Uterus (tissue), 2 donors: ENCODE measurements around the gene FCHSD2.

Source experiments
- POLR2A ChIP-seq, 2 donors: fragments of 450-650 bp; IDR thresholded peaks; one replicate each; pipeline ENCODE4 v1.6.1; 2016; ENCODE audit warnings: antibody characterized with exemption in 2 of 2, mild to moderate bottlenecking in 1 of 2, moderate library complexity in 1 of 2
- TF ChIP-seq, protein P1 (sequence below), 4 experiments: fragments of 200-600 bp in 2 of 4; fragments of 450-650 bp in 2 of 4; sonication (generic) in 2 of 4; IDR thresholded peaks; one replicate each; pipeline ENCODE4 v1.5.1; 2016 to 2019; ENCODE audit warnings: antibody characterized with exemption in 4 of 4, mild to moderate bottlenecking in 2 of 4, moderate library complexity in 1 of 4

DNA sequence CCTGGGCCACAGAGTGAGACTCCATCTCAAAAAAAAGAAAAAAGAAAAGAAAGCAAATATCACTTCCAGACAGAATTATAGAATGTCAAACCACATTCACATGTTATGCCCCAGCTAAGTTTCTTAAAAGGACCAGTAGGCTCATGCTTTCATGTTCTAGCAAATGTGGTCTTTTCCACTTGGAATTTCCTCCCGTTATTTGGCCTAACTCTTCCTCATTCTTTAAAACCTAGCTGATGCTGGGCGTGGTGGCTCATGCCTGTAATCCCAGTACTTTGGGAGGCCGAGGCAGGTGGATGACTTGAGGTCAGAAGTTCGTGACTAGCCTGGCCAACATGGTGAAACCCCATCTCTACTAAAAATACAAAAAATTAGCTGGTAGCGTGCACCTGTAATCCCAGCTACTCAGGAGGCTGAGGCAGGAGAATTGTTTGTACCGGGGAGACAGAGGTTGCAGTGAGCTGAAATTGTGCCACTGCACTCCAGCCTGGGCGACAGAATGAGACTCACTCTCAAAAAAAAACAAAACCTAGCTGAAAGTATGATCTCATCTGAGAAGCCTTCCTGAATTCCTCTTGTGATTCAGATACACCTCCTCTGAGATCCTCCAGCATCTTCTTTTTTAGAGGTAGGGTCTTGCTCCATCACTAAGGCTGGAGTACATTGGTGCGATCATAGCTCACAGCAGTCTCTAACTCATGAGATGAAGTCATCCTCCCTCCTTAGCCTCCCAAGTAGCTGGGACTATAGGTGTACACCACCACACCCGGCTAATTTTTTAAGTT, 50.4 kb downstream of the FCHSD2 start:
- TF ChIP-seq, protein P1, sequence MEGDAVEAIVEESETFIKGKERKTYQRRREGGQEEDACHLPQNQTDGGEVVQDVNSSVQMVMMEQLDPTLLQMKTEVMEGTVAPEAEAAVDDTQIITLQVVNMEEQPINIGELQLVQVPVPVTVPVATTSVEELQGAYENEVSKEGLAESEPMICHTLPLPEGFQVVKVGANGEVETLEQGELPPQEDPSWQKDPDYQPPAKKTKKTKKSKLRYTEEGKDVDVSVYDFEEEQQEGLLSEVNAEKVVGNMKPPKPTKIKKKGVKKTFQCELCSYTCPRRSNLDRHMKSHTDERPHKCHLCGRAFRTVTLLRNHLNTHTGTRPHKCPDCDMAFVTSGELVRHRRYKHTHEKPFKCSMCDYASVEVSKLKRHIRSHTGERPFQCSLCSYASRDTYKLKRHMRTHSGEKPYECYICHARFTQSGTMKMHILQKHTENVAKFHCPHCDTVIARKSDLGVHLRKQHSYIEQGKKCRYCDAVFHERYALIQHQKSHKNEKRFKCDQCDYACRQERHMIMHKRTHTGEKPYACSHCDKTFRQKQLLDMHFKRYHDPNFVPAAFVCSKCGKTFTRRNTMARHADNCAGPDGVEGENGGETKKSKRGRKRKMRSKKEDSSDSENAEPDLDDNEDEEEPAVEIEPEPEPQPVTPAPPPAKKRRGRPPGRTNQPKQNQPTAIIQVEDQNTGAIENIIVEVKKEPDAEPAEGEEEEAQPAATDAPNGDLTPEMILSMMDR (IDR thresholded peaks at IDR 0.05): no peak
- no peak for TF ChIP-seq POLR2A (IDR thresholded peaks at IDR 0.05)
